Measurements from ENCODE around the gene TMEM184B. TPM values are rescaled to one million over a fixed set of nuclear protein-coding genes. Genes with fewer than 3 reads are reported as not detected.
"Not testable (repeated sequence)": the region's sequence is repeated elsewhere in the genome, so short reads cannot be mapped to it uniquely, and the experiment has no call there.

Gene TMEM184B
- total and polyA plus RNA-seq, 8 donors, result 11.6 to 30.5 (median 18.6) TPM

- H3K27me3 ChIP-seq, result no peaks in the 10 kb centered on the region
- no peak for TF ChIP-seq CTCF (IDR thresholded peaks at IDR 0.05)
- intact Hi-C loops (cut with DNase I), result no loop called here
- H3K4me3 ChIP-seq, result no peak overlapping the region
- peak overlapping the region in 2 of 4 donors; percentile 69 to 78 for H3K27ac ChIP-seq
- H3K9me3 ChIP-seq, result no peaks in the 10 kb centered on the region
- 12 to 13% methylated on average over 14 of the region's 14 CpGs for WGBS, 2 donors
- DNase-seq (peak in 2 of 6 donors; percentile 31 to 63), ATAC-seq (peak; percentile 60 to 81 (median 67)), FAIRE-seq (no peak)
- peaks cover 11 to 24% (median 12%) of the 10 kb centered on the region in 3 donors for H3K4me1 ChIP-seq
- peaks cover 0 to under 1% (median 0%) of the 10 kb centered on the region in 3 donors for H3K36me3 ChIP-seq
Measured at GRCh38 chr22:38239101-38239761, 33.6 kb downstream of the TMEM184B start.

GRCh38 chr22:38238519-38239071 lies 34.2 kb downstream of the TMEM184B start:
- no peaks in the 10 kb centered on the region for H3K9me3 ChIP-seq
- WGBS, 2 donors, result 37 to 38% methylated on average over 9 of the region's 9 CpGs
- ATAC-seq (peak; percentile 1 to 44 (median 35)), FAIRE-seq (no peak), DNase-seq (peak in 3 of 6 donors; percentile 54 to 70 (median 61))
- H3K4me3 ChIP-seq, result no peak overlapping the region
- TF ChIP-seq CTCF (IDR thresholded peaks at IDR 0.05), result no peak
- no peaks in the 10 kb centered on the region for H3K27me3 ChIP-seq
- peaks cover 11 to 24% (median 12%) of the 10 kb centered on the region in 3 donors for H3K4me1 ChIP-seq
- peak overlapping the region in 2 of 4 donors; percentile 69 to 78 for H3K27ac ChIP-seq
- intact Hi-C loops (cut with DNase I), result no loop called here
- no peaks in the 10 kb centered on the region for H3K36me3 ChIP-seq

GRCh38 chr22:38236786-38237185 lies 36.0 kb downstream of the TMEM184B start:
- no peaks in the 10 kb centered on the region for H3K9me3 ChIP-seq
- 62 to 74% methylated on average over 8 of the region's 8 CpGs for WGBS, 2 donors
- FAIRE-seq (no peak), DNase-seq (no peak), ATAC-seq (no peak)
- peaks cover 11 to 24% (median 12%) of the 10 kb centered on the region in 3 donors for H3K4me1 ChIP-seq
- intact Hi-C loops (cut with DNase I), result no loop called here
- no peaks in the 10 kb centered on the region for H3K36me3 ChIP-seq
- no peak overlapping the region for H3K4me3 ChIP-seq
- H3K27me3 ChIP-seq, result no peaks in the 10 kb centered on the region
- H3K27ac ChIP-seq, result no peak overlapping the region
- TF ChIP-seq CTCF (IDR thresholded peaks at IDR 0.05), result no peak

GRCh38 chr22:38235240-38235850 lies 37.5 kb downstream of the TMEM184B start:
- H3K9me3 ChIP-seq, result no peaks in the 10 kb centered on the region
- peaks cover 11 to 23% (median 12%) of the 10 kb centered on the region in 3 donors for H3K4me1 ChIP-seq
- peaks cover 0 to 12% (median 0%) of the 10 kb centered on the region in 3 donors for H3K36me3 ChIP-seq
- FAIRE-seq, result no peak
- 91% methylated on average over 14 of the region's 14 CpGs for WGBS, 2 donors
- ATAC-seq, result no peak
- no peaks in the 10 kb centered on the region for H3K27me3 ChIP-seq
- TF ChIP-seq CTCF (IDR thresholded peaks at IDR 0.05), result no peak
- H3K4me3 ChIP-seq, result no peak overlapping the region
- no peak for DNase-seq
- intact Hi-C loops (cut with DNase I), result no loop called here
- H3K27ac ChIP-seq, result no peak overlapping the region

GRCh38 chr22:38233856-38234255 lies 39.0 kb downstream of the TMEM184B start:
- Histone ChIP-seq H3K36me3 (peaks cover 0 to 13% (median 0%) of the 10 kb centered on the region in 3 donors), H3K4me1 (peaks cover 5 to 13% (median 6%) of the 10 kb centered on the region in 3 donors)
- H3K27ac ChIP-seq; ATAC-seq; H3K27me3 ChIP-seq; FAIRE-seq; H3K9me3 ChIP-seq; H3K4me3 ChIP-seq; intact Hi-C loops (cut with DNase I); DNase-seq: not testable (repeated sequence)
- WGBS, 2 donors, result 96 to 98% methylated on average over 10 of the region's 10 CpGs

Measured in pancreas (tissue), 10 donors.